Calu3 (cell line): ENCODE measurements around the gene NECTIN2. TPM values are rescaled to one million over a fixed set of nuclear protein-coding genes. Genes with fewer than 3 reads are reported as not detected.

Experiments used
- BruUV-seq: library from RNA; stranded (reverse); fragments of 400-500 nt; replicated peaks from 2 replicates; lab custom pipeline; 2021; lab: Mats Ljungman, UMichigan
- CTCF ChIA-PET: fragments of 300-600 bp; sonication (Branson Sonifier 250); formaldehyde crosslinking; loops from one replicate; lab custom pipeline; 2022; ENCODE audit warnings: antibody characterized with exemption; lab: Charles Lee
- DNase-seq: peaks from one replicate; pipeline ENCODE4 v3.0.0; 2022
- H3K27ac Mint-ChIP-seq: one replicate; pipeline ENCODE4 v1.8.0; 2022; ENCODE audit warnings: mixed read lengths; ENCODE audit not compliant: unreplicated experiment
- H3K27me3 Mint-ChIP-seq: one replicate; pipeline ENCODE4 v1.8.0; 2022; ENCODE audit warnings: mixed read lengths; ENCODE audit not compliant: unreplicated experiment
- H3K36me3 Mint-ChIP-seq: one replicate; pipeline ENCODE4 v1.8.0; 2022; ENCODE audit warnings: mild to moderate bottlenecking, moderate library complexity, mixed read lengths; ENCODE audit not compliant: insufficient read depth, unreplicated experiment
- H3K4me1 Mint-ChIP-seq: one replicate; pipeline ENCODE4 v1.8.0; 2022; ENCODE audit warnings: mild to moderate bottlenecking, low read depth, mixed read lengths; ENCODE audit not compliant: unreplicated experiment
- H3K4me3 Mint-ChIP-seq: one replicate; pipeline ENCODE4 v1.8.0; 2022; ENCODE audit warnings: mild to moderate bottlenecking, low read depth, moderate library complexity, mixed read lengths; ENCODE audit not compliant: unreplicated experiment
- H3K9me3 Mint-ChIP-seq: one replicate; pipeline ENCODE4 v1.8.0; 2022; ENCODE audit warnings: low read depth, mixed read lengths; ENCODE audit not compliant: unreplicated experiment
- intact Hi-C: fragments of 100-400 bp; cut with micrococcal nuclease; formaldehyde crosslinking; loops from one replicate; pipeline ENCODE4 v1.10.0; 2022; ENCODE audit not compliant: unreplicated experiment
- total RNA-seq: library from RNA; stranded (reverse); gene quantifications from 2 replicates; pipeline ENCODE4 v1.2.3, GENCODE V29; 2022
- TF ChIP-seq, protein P1 (sequence below): fragments of 200-600 bp; IDR thresholded peaks from one replicate; pipeline ENCODE4 v1.8.0; 2022; ENCODE audit warnings: antibody characterized with exemption; ENCODE audit not compliant: unreplicated experiment

The NECTIN2 gene
- total RNA-seq, 1 experiment from 2014 or later: 137 TPM

DNA sequence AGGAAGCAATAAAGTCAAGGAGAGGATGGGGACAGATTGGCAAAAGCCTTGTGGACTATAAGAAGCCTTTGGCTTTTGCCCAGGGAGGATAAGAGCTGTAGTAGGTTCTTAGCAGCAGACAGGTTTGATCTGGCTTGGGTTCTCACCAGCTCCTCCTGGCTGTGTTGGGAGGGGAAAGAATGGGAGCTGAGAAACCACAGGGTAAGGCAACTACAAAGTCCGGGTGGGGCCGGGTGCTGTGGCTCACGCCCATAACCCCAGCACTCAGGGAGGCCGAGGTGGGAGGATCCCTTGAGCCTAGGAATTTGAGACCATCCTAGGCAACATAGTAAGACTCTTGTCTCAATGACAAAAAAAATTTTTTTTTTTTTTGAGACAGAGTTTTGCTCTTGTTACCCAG, 20.6 kb downstream of the NECTIN2 start:
- no peaks in the 10 kb centered on the region for H3K4me1 Mint-ChIP-seq
- intact Hi-C loops: no loop called here
- TF ChIP-seq, protein P1, sequence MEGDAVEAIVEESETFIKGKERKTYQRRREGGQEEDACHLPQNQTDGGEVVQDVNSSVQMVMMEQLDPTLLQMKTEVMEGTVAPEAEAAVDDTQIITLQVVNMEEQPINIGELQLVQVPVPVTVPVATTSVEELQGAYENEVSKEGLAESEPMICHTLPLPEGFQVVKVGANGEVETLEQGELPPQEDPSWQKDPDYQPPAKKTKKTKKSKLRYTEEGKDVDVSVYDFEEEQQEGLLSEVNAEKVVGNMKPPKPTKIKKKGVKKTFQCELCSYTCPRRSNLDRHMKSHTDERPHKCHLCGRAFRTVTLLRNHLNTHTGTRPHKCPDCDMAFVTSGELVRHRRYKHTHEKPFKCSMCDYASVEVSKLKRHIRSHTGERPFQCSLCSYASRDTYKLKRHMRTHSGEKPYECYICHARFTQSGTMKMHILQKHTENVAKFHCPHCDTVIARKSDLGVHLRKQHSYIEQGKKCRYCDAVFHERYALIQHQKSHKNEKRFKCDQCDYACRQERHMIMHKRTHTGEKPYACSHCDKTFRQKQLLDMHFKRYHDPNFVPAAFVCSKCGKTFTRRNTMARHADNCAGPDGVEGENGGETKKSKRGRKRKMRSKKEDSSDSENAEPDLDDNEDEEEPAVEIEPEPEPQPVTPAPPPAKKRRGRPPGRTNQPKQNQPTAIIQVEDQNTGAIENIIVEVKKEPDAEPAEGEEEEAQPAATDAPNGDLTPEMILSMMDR: no peak
- no peak overlapping the region for H3K27ac Mint-ChIP-seq
- no TSS peak for BruUV-seq
- H3K36me3 Mint-ChIP-seq: peaks cover 51% of the 10 kb centered on the region
- CTCF ChIA-PET: interaction anchor here (0.7 kb wide), 1 partner anchor 555 kb away, joined by 4 read pairs; no protein-coding TSS in a partner anchor
- no peak for DNase-seq
- no peaks in the 10 kb centered on the region for H3K27me3 Mint-ChIP-seq
- H3K4me3 Mint-ChIP-seq: no peak overlapping the region
- H3K9me3 Mint-ChIP-seq: no peaks in the 10 kb centered on the region

DNA sequence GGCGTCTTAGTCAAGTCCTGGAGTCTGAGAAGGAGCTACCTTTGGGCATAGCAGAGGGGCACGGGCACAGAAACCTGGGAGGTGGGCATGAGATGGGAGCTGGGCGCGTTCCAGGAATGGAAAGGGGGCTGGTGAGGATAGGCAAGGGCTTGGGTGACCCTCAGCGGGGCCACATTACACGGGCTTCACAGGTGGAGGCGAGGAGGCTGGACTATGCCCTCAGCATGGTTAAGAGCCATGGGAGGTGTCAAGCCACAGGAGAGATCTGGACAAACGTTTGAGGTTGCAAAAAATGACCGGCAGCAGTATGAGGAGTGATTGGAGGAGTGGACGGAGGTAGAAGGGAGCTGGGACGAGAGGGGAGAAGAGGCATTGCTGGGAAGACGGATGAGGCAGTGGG, 21.5 kb downstream of the NECTIN2 start:
- H3K9me3 Mint-ChIP-seq: no peaks in the 10 kb centered on the region
- no peak overlapping the region for H3K4me3 Mint-ChIP-seq
- no peak for DNase-seq
- intact Hi-C loops: no loop called here
- BruUV-seq: no TSS peak
- TF ChIP-seq, protein P1: no peak
- H3K4me1 Mint-ChIP-seq: no peaks in the 10 kb centered on the region
- CTCF ChIA-PET: interaction anchor here (0.7 kb wide), 1 partner anchor 556 kb away, joined by 4 read pairs; no protein-coding TSS in a partner anchor
- no peak overlapping the region for H3K27ac Mint-ChIP-seq
- no peaks in the 10 kb centered on the region for H3K27me3 Mint-ChIP-seq
- H3K36me3 Mint-ChIP-seq: peaks cover 49% of the 10 kb centered on the region

DNA sequence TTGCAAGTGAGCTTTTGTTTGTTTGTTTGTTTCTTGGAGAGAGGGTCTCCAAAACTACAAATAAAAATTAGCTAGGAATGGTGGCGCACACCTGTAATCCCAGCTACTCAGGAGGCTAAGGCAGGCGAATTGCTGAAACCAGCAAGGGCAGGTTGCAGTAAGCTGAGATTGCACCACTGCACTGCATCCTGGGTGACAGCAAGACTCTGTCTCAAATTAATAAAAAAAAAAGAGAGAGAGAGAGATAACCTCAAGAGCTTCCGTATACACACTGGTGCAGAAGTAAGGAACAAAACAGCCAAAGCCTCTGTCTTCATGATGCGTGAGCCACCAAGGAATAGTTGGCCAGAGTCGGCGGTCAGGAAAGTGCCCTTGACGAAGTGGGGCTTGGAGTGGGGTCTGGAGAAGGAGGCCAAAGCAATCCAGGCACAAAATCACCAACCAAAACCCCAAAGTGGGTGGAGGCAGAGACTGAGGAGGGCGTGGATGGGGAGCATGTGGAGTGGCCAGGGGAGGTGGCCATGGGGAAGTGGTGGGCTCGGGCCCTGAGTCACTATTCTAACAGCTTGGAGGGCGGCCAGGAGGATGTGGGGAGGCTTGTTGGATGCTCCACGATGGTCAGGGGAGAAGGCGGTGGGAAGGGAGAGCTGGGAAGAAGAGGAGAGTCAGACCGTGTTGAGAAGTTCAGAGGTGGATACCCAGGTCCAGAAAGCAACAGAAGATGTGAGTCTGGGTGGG, 23.8 kb downstream of the NECTIN2 start:
- CTCF ChIA-PET: interaction anchor here (0.7 kb wide), 1 partner anchor 329 kb away, joined by 3 read pairs; no protein-coding TSS in a partner anchor
- H3K9me3 Mint-ChIP-seq: no peaks in the 10 kb centered on the region
- H3K4me3 Mint-ChIP-seq: no peak overlapping the region
- H3K27ac Mint-ChIP-seq: peak overlapping the region; percentile 11
- TF ChIP-seq, protein P1: no peak
- no peaks in the 10 kb centered on the region for H3K27me3 Mint-ChIP-seq
- no TSS peak for BruUV-seq
- DNase-seq: no peak
- H3K4me1 Mint-ChIP-seq: no peaks in the 10 kb centered on the region
- H3K36me3 Mint-ChIP-seq: peaks cover 69% of the 10 kb centered on the region
- intact Hi-C loops: no loop called here

DNA sequence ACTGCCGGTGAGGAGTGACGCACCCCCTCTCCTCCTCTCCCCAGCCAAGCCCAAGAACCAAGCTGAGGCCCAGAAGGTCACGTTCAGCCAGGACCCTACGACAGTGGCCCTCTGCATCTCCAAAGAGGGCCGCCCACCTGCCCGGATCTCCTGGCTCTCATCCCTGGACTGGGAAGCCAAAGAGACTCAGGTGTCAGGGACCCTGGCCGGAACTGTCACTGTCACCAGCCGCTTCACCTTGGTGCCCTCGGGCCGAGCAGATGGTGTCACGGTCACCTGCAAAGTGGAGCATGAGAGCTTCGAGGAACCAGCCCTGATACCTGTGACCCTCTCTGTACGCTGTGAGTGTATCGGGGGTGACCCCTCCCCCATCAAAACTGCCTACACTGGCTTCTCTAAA, 25.7 kb downstream of the NECTIN2 start:
- no peak overlapping the region for H3K27ac Mint-ChIP-seq
- DNase-seq: no peak
- intact Hi-C loops: no loop called here
- H3K9me3 Mint-ChIP-seq: no peaks in the 10 kb centered on the region
- H3K36me3 Mint-ChIP-seq: peaks cover 78% of the 10 kb centered on the region
- no TSS peak for BruUV-seq
- no peaks in the 10 kb centered on the region for H3K27me3 Mint-ChIP-seq
- peaks cover 15% of the 10 kb centered on the region for H3K4me1 Mint-ChIP-seq
- no peak overlapping the region for H3K4me3 Mint-ChIP-seq
- TF ChIP-seq, protein P1: no peak
- CTCF ChIA-PET: no interaction called here
